GM19025 (cell line): ENCODE measurements around the gene AP2A2.
A peak's percentile ranks its signal among the peaks of the same experiment; 100 is the strongest.

ENCODE experiments used
- ATAC-seq: cut with Tn5 transposase; IDR thresholded peaks from one replicate; pipeline ENCODE4 v1.9.1; 2021; ENCODE audit warnings: mild to moderate bottlenecking, low read depth, moderate library complexity; ENCODE audit not compliant: unreplicated experiment

The AP2A2 gene

DNA sequence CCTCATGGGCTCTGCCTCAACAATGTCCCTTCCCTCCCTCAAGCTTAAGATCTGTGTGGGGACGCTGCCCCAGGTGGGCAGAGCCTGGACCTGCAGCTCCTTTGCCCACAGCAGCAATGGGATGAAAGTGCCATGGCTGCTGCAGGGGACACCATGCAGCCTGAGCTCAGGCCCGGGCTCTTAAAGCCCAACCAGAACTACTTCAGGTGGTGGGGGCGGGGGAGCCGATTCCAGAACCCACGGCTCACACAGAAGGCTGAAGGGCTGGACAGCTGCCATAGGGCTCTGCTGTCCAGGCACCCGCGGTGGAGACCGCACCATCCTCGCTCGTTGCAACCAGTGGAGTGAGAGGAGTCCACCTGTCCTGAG is 27.5 kb upstream of the AP2A2 start:
- ATAC-seq, result no peak

DNA sequence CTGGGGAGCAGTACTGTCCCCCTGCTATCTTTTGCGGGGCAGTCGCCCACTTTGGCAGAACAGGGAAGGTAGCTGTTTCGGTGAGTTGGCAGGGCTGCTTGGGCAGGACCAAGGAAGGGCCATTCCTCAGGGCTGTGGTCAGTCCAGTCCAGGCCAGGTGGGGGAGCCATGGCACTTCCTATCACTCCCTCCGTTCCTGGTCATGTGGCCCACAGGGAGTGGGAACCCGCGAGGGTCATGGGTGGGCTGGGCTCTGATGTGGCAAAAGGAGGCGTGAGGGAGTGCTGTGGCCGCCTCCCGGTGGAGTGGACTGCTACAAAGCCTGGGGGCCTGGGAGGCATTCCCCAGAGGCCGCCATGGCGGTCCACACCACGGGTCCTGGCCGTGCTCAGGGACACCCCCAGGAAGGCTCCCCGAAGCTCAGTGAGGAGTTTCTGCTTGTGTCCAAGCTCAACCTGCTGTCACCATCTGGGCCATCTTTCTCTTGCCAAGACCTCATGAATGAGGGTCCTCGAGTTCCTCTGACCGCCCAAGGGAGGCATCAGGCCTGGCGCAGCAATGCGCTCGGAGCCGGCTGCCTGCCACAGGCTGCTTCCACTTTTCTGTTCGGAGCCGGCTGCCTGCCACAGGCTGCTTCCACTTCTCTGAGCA is 27.0 kb upstream of the AP2A2 start:
- no peak for ATAC-seq

DNA sequence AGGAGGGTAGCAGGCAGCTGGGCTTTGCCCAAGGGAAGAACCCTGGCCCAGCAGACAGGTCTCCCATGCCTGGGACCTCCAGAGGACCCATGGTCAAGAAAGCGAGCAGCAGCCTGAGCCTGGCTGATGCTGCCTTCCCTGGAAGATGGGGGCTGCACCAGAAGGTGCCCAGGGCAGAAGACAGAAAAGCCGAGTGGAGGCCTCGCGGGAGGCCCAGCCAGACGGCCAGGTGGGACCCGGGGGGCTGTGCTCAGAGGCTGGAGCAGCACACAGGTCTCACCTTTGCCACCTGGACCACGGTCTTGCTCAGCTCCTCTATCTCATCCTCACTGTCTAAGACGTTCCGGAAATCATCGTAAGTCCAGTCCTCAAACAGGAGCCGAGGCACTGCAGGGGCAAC is 25.9 kb upstream of the AP2A2 start:
- ATAC-seq, result no peak

DNA sequence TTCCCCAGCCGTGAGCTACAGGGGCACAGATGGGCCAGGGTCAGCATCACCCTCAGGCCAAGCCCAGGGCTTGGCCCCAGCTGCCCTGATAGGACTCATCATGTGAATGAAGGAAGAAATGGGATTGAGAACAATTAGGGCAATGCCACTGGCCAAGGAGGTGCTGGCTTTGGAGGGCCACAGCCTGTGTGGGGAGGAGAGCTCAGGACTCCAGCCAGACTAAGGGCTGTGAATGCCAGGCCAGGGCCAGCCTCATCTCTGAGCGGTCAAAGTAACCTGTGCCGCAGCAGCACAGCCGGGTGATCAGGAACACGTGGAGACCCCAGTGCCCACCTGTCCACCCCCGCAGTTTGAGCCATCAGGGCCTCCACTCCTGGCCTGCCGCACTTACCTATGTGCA is 25.1 kb upstream of the AP2A2 start:
- ATAC-seq, result no peak

DNA sequence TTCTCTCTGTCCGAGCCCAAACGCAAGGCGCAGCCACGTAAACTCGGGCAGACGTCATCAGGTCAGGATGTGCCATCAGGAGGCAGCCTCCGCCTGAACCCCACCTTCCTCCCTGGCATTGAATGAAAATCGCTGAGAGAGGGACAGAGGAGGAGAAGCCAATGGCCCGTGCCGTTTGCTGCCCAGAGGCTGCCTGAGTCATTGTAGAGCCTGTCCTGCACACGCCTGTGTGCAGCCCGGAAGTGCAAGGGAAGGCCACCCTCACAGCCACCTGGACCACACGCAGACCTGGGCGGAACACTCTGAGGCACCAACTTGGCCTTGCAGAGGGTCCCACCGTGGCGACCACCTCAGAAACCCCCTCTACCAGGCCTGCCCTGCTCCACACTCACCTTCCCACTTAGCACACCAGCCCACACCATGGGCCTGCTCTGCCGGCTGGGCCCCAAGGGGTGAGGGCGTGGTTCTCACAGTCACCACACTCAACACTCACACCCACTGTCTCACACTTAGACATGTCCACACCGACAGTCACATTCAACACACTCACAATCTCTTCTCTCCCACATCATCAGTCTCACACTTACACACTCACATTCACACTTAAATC is 24.1 kb upstream of the AP2A2 start:
- ATAC-seq, result no peak

DNA sequence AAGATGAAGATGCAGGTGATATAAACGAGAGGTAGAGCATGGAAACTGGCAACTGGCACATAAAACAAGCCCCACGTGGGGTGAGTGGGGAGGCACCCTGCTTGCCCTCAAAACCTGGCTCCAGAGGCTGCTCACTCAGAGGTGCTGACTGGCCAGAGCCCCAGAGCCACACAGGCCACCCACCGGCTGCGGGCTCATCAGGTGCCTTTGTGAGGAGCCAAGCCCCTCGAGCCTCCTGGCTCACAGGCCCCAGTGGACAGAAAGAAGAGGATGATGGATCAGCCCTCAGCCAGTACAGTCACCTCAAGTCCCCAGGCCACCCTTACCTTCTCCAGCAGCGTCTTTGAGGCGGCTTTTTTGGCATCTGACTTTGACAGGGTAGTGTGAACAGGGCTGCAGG is 21.3 kb upstream of the AP2A2 start:
- ATAC-seq, result no peak

DNA sequence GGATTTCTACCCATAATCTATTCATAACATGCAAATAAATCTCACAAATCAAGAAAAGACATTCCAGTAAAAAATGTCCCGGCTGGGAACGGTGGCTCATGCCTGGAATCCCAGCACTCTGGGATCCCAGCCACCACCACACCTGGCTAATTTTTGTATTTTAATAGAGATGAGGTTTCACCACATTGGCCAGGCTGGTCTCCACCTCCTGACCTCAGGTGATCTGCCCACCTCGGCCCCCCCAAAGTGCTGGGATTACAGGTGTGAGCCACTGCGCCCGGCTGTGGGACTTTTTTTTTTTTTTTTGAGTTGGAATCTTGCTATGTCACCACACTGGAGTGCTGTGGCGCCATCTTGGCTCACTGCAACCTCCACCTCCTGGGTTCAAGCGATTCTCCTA is 19.7 kb upstream of the AP2A2 start:
- ATAC-seq, result no peak

DNA sequence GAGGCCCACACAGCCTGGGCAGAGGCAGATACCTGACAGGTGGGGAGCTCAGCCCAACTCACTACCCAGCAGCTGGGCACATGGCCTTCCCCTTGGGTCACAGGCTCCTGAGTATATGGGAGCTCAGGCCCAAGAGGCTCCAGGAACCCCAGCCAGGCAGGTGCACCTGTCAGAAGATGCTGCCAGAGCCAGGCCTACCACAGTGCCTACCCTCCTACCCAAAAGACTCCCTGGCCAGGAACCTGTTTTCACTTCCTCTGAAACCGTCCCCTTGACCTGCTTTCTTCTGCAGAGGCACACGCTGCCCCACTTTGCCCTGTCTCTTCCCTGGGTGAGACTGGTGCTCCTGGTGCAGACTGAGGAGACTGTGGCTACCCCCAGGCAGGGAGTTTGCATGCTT is 18.0 kb upstream of the AP2A2 start:
- no peak for ATAC-seq

DNA sequence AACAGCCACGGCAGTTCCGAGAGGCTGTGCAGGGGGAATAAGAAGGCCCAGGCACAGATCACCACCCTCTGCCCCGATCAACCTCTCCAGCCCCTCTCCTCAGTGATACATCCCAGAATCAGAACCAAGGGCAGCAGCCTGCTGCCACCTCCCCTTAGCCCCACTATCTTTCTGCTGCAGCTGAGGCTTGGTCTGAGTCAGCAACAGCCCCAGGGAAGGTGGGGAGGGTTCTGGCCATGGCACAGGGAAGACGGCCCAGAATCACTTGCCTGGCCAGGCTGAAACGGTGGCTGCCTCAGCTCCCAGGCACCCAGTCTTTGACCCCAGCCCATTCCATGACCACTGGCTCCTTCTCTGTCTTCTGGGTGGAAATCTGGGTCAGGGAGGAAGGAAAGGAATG is 17.4 kb upstream of the AP2A2 start:
- ATAC-seq, result no peak

DNA sequence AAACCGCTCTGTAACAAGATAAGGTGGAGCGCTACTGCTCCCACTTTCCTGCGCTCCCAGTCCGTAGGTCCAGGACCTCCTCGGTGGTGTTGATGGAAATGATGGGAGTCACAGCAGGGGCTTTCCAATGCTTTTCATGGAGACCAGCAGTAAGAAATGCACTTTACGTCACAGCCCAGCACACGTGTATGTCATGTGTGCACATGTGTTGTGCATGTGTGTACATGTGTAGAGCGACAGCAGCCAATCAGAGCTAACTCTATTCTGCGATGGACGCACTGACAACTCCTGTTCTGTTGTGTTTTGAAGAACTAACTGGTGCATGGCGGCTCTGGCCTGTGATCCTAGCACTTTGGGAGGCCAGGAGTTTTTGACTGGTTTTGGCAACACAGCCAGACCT is 16.3 kb upstream of the AP2A2 start:
- ATAC-seq, result no peak

DNA sequence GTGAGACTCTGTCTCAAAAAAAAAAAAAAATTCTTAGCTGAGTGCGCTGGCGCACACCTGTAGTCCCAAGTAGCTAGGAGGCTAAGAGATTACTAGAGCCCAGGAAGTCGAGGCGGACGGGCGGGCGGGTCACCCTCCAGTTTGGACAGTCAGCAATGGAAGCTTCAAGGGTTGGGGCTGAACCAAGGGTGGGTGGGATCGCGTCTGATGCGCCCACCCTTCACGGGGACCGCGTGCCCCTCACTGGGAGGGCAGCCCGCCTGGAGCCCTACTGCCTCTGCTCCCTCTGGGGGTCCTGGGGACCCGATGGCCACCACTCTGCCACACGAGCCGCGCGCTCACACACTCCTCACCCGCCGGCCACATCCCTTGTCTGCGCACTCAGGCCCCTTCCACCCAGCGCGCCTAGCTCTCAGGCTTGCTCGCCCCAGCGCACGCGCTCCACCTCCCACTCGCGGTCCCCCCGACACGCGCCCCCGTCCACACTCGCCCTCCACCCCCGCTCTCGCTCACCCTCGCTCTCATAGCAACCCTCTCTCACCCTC is 15.6 kb upstream of the AP2A2 start:
- no peak for ATAC-seq

DNA sequence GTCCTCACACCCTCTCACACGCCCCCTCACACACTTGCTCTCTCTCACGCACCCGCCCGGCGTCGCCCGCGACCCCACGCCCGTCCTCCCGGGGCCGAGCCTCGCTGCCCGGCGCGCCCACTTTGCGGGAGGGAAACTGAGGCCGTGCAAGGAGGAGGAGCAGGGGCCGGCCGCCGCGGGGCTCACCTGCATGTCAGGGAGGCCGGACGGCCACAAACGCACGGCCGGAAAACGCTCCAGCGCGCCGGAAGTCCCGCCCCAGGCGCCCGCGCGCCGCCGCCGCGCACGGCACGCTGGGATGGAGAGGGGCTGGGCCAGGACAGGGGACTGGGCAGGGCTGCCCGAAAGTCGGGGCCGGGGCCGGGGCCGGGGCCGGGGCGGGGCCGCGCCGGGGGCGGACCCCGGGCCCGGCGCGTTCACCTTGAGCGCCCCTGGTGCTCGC is 15.1 kb upstream of the AP2A2 start, which contains the start of gene CHID1:
TSS of gene CHID1 (minus strand) at position 222 of the 442 bp plus-strand sequence. CDS start 5,994 bp downstream, outside the sequence.
- peak; percentile 87 for ATAC-seq

DNA sequence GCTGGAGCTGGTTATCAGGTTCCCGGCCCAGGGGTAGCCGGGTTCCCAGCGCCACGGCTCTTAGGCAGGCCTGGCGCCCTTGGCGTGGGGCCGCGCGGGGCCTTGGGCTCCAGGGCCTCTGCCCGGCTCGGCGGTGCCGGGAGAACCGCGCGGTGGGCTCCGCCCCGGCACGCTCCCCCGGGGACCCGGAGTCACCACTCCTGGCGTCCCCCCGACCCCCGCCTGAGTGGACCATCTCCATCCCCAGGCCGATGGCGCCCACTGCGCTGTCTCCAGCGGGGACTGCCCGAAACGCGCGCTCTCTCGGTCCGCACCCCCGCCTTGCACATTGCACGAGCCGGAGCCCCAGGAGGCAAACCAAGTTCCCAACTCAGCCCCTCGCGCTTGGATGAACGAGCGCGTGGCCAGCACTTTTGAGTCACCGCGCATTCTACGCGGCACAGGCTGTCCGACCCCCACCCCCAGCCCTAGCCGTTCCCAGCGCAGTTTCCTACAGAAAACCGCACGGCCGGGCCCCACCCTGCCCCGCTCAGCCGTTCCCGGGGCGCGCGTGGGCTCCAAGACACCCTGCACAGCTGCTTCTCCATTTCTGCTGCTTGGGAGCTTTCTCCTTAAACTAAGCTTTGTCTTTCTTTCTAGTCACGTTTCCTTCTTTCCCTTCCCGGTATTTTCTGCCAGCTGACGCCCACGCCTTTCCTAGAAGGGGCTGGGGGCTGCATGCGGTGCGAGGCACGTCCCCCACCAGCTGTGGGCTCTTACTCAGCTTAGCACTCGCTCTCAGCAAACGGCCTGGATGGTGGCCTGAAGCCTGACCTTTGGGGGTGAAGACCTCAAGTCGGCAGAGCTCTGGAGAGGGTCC is 14.4 kb upstream of the AP2A2 start:
- ATAC-seq, result no peak

DNA sequence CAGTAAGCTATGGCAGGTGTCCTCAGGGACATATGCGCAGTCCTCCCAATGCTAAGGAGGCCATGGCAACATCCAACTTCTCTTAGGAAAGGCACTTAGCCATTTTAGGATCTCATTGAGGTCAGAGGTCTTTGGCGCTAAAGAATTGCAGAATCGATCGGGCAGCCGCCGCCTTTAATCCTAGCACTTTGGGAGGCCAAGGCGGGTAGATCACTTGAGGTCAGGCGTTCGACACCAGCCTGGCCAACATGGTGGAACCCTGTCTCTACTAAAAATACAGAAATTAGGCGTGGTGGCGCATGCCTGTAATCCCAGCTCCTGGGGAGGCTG is 13.8 kb upstream of the AP2A2 start:
- no peak for ATAC-seq

DNA sequence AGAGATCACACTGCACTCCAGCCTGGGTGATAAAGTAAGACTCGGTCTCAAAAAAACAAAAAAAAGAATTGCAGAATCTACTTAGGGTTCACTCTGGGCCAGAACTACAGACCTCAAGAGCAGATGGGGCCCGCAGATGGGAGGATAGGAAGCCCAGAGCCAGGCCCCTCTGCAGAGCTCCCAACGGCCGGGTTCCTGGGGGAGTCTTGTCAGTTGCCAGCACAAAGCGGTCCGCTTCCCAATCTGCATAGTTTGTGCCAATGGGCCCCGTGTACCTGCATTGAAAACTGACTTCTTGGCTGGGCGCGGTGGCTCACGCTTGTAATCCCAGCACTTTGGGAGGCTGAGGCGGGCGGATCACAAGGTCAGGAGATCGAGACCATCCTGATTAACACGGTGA is 13.4 kb upstream of the AP2A2 start:
- ATAC-seq, result no peak

DNA sequence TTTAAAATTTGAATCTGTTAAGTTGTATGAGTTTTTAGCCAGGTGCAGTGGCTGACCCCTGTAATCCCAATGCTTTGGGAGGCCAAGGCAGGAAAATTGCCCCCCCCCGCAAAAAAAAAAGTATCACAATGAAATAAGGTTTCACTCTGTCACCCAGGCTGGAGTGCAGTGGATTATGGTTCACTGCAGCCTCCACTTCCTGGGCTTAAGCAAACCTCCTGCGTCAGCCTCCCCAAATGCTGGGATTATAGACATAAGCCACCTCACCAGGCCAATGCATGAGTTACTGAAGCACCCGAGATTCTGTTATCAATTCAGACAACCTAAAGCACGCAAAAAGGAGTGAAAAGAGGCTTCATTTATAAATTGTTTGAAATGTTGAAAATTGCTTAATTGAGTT is 12.6 kb upstream of the AP2A2 start:
- no peak for ATAC-seq

DNA sequence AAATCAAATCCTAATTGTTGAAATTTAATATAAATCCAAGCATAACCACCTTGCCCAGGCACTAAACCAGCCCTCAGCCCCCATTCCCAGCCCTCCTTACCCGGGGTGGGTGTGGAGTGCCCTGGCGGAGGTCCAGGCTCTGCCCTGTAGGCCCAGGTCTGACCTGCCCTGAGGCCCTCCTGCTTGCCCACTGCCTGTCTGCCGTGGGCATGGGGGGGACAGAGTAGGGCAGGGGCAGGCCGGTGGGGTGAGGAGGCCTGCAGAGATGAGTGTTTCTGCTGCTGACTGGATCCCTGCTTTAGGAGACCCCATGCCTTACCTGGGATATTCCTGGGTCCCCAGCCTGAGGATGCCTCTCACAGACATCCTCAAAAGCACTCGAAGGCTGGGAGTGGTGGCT is 11.5 kb upstream of the AP2A2 start:
- ATAC-seq, result no peak

DNA sequence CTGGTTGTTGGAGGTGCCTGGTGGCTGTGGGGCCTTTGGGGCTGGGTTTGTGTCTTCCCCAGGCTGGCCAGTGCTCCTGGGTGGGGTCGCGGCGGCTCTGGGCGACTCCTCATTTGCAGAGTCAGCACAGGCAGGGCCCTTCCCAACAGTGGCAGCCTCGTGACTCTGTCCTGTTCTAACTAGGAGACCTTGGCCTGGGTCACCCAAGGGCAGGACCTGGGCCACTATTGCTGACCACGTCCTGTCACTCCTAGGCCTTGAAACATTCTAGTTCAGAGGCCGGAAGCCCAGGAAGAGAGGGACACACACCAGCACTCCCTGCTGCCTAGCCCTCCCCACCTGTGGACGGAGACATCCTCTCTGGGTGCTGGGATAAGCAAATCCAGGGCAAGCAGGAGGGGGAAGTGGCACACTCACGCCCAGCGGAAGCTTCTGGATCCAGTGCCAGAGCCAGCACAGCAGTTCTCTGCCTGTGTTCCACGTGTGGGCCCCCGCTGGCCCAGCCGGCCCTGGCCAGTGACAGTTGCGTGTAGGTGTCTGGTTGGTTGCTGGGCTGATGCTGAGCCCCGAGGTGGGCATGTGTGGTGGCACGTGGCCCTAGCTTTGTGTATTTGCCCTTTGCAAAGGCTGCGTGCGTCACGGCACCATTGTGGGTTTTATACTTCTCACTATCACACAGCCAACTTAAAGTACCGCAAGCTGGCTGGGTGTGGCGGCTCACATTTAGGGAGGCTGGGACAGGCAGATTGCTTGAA is 10.7 kb upstream of the AP2A2 start:
- no peak for ATAC-seq

DNA sequence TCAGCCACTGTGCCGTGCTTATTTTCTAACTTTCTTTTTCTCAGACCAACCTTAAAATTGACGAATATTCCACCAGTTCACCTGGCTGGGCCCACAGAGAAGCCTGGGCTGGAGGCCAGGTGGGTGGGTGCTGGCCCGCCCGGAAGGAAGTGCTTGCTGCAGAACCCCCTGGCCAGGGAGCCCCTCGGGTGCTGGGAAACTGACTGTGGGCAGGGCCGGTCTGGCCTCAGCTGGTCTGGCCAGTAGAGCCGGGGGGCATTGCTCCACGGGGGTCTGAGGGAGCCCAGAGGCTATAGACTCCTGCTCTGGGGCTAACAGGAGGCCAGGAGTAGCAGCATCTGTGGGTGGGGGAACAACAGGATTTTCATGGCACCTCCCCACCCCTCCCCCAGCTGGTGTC is 8.2 kb upstream of the AP2A2 start:
- no peak for ATAC-seq

DNA sequence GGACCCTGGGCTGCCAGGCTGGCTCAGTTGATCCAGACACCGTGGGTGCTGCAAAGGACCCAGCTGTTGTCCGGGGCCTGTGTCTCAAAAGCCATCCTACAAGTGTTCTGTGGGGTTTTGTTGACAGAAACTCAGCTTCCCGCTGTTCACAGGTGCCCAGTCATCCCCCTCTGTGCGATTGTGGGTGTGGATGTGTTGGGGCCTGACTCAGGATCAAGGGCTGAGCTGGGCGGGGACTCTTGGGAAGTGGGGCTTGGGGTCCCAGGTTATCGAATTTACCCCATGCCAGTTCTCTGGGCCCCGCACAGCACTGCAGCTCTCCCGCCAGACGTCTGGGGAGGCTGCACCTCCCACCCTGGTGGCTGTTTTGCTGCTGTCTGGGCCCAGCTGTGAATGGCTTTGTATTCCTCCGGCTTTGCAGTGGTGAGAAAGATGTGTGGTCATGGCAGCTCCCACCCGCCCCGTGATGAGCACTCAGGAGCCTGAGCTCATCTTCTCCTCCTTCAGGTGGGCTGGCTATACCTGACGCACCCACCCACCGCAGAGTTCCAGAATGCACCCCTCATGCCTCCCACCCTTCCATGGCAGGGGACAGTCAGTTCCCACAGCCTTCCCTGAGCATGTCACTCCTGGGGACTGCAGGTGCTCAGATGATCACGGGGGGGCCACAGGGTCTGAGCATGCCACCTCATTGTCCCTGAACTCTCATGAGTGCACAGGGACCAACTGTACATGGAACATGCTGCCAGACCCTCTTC is 3.6 kb upstream of the AP2A2 start:
- ATAC-seq, result no peak
